H9 (cell line): Measurements from ENCODE around the gene KCNIP4. TPM values are rescaled to one million over a fixed set of nuclear protein-coding genes. Genes with fewer than 3 reads are reported as not detected.

Experiments
- DNase-seq: peaks from one replicate; pipeline ENCODE4 v3.0.0-alpha.2; 2017
- H2AFZ ChIP-seq: one replicate; pipeline ENCODE4 v1.6.1; 2013; ENCODE audit warnings: mild to moderate bottlenecking, low read length, control low read depth, moderate library complexity
- H2AK5ac ChIP-seq: 2 replicates; pipeline ENCODE4 v1.6.1; 2013; ENCODE audit warnings: low read length, control low read depth, mixed read lengths; ENCODE audit not compliant: insufficient read length
- H2BK120ac ChIP-seq: one replicate; pipeline ENCODE4 v1.6.1; 2013; ENCODE audit warnings: low read depth, mild to moderate bottlenecking, low read length, control low read depth, inconsistent platforms; ENCODE audit not compliant: poor library complexity, severe bottlenecking
- H2BK12ac ChIP-seq: 2 replicates; pipeline ENCODE4 v1.6.1; 2013; ENCODE audit warnings: low read length, control low read depth, mixed read lengths, low read depth; ENCODE audit not compliant: insufficient read length
- H2BK15ac ChIP-seq: 2 replicates; pipeline ENCODE4 v1.6.1; 2013; ENCODE audit warnings: low read depth, low read length, control low read depth
- H2BK20ac ChIP-seq: one replicate; pipeline ENCODE4 v1.6.1; 2013; ENCODE audit warnings: low read depth, mild to moderate bottlenecking, low read length, control low read depth, inconsistent platforms; ENCODE audit not compliant: poor library complexity, severe bottlenecking
- H2BK5ac ChIP-seq: 2 replicates; pipeline ENCODE4 v1.6.1; 2013; ENCODE audit warnings: low read length, control low read depth, mixed read lengths; ENCODE audit not compliant: insufficient read length
- H3K14ac ChIP-seq: 2 replicates; pipeline ENCODE4 v1.6.1; 2013; ENCODE audit warnings: low read length, control low read depth; ENCODE audit not compliant: insufficient read depth
- H3K18ac ChIP-seq: 2 replicates; pipeline ENCODE4 v1.6.1; 2013; ENCODE audit warnings: low read depth, mild to moderate bottlenecking, mixed read lengths, low read length, control low read depth; ENCODE audit not compliant: insufficient read length
- H3K23ac ChIP-seq: 2 replicates; pipeline ENCODE4 v1.6.1; 2013; ENCODE audit warnings: low read length, control low read depth, mixed read lengths, low read depth; ENCODE audit not compliant: insufficient read length
- H3K23me2 ChIP-seq: 2 replicates; pipeline ENCODE4 v1.6.1; 2013; ENCODE audit warnings: low read depth, mild to moderate bottlenecking, mixed read lengths, low read length, control low read depth; ENCODE audit not compliant: insufficient read length, poor library complexity, severe bottlenecking
- H3K27ac ChIP-seq: 2 replicates; pipeline ENCODE4 v1.5.1; 2013; ENCODE audit warnings: low read length, control low read depth, mixed read lengths, low read depth; ENCODE audit not compliant: insufficient read length
- H3K27me3 ChIP-seq: 2 replicates; pipeline ENCODE4 v1.6.1; 2013; ENCODE audit warnings: low read length, control low read depth, inconsistent platforms; ENCODE audit not compliant: insufficient read depth
- H3K4ac ChIP-seq: 2 replicates; pipeline ENCODE4 v1.6.1; 2013; ENCODE audit warnings: low read depth, mild to moderate bottlenecking, control low read depth, inconsistent platforms, low read length, moderate library complexity
- H3K4me1 ChIP-seq: 2 replicates; pipeline ENCODE4 v1.6.1; 2013; ENCODE audit warnings: low read length, control low read depth, inconsistent platforms; ENCODE audit not compliant: insufficient read depth
- H3K4me2 ChIP-seq: 2 replicates; pipeline ENCODE4 v1.6.1; 2013; ENCODE audit warnings: low read length, control low read depth, mixed read lengths; ENCODE audit not compliant: insufficient read length, insufficient read depth
- H3K56ac ChIP-seq: 2 replicates; pipeline ENCODE4 v1.6.1; 2013; ENCODE audit warnings: low read depth, mild to moderate bottlenecking, mixed read lengths, low read length, control low read depth; ENCODE audit not compliant: insufficient read length
- H3K79me1 ChIP-seq: 2 replicates; pipeline ENCODE4 v1.6.1; 2013; ENCODE audit warnings: low read depth, mild to moderate bottlenecking, moderate library complexity, low read length, control low read depth, inconsistent platforms; ENCODE audit not compliant: insufficient read depth, poor library complexity, severe bottlenecking
- H3K79me2 ChIP-seq: 2 replicates; pipeline ENCODE4 v1.6.1; 2013; ENCODE audit warnings: low read length, control low read depth, inconsistent platforms; ENCODE audit not compliant: insufficient read depth
- H3K9ac ChIP-seq: 2 replicates; pipeline ENCODE4 v1.6.1; 2013; ENCODE audit warnings: low read length, control low read depth, mixed read lengths; ENCODE audit not compliant: insufficient read length; ENCODE audit errors: extremely low read depth
- H3K9me3 ChIP-seq: one replicate; pipeline ENCODE4 v1.6.1; 2013; ENCODE audit warnings: low read depth, low read length, inconsistent platforms; ENCODE audit not compliant: control insufficient read depth
- H3T11ph ChIP-seq: one replicate; pipeline ENCODE4 v1.6.1; 2013; ENCODE audit warnings: mild to moderate bottlenecking, low read length, control low read depth, inconsistent platforms
- H4K20me1 ChIP-seq: one replicate; pipeline ENCODE4 v1.6.1; 2013; ENCODE audit not compliant: control insufficient read depth, insufficient read length, insufficient read depth
- H4K5ac ChIP-seq: 2 replicates; pipeline ENCODE4 v1.6.1; 2013; ENCODE audit warnings: low read depth, mild to moderate bottlenecking, mixed read lengths, low read length, control low read depth; ENCODE audit not compliant: insufficient read length
- H4K8ac ChIP-seq: replicated peaks from 2 replicates; pipeline ENCODE4 v1.6.1; 2013; ENCODE audit warnings: low read length, control low read depth, mixed read lengths, low read depth; ENCODE audit not compliant: insufficient read length
- H4K91ac ChIP-seq: 2 replicates; pipeline ENCODE4 v1.6.1; 2013; ENCODE audit warnings: low read depth, mild to moderate bottlenecking, moderate library complexity, mixed read lengths, low read length, control low read depth; ENCODE audit not compliant: insufficient read length
- H3K27ac Mint-ChIP-seq, 3 experiments: 2 replicates in 2 of 3; 3 replicates in 1 of 3; pipeline ENCODE4 v1.8.0; 2020 to 2021; ENCODE audit warnings: mixed read lengths in 3 of 3, mild to moderate bottlenecking in 1 of 3, moderate library complexity in 1 of 3
- H3K27me3 Mint-ChIP-seq: 2 replicates; pipeline ENCODE4 v1.8.0; 2021; ENCODE audit warnings: low read depth, mild to moderate bottlenecking, moderate library complexity, mixed read lengths
- H3K36me3 Mint-ChIP-seq, 3 experiments: 2 replicates in 2 of 3; 3 replicates in 1 of 3; pipeline ENCODE4 v1.8.0; 2020 to 2021; ENCODE audit warnings: low read depth in 3 of 3, mixed read lengths in 3 of 3; ENCODE audit not compliant: insufficient read depth in 1 of 3
- H3K4me1 Mint-ChIP-seq, 2 experiments: 2 replicates each; pipeline ENCODE4 v1.8.0; 2020; ENCODE audit warnings: mixed read lengths in 2 of 2
- H3K4me3 Mint-ChIP-seq, 2 experiments: 2 replicates in 1 of 2; 3 replicates in 1 of 2; pipeline ENCODE4 v1.8.0; 2020 to 2021; ENCODE audit warnings: mild to moderate bottlenecking in 2 of 2, mixed read lengths in 2 of 2, moderate library complexity in 1 of 2
- H3K9me3 Mint-ChIP-seq, 2 experiments: 2 replicates in 1 of 2; 3 replicates in 1 of 2; pipeline ENCODE4 v1.8.0; 2020; ENCODE audit warnings: mild to moderate bottlenecking in 2 of 2, mixed read lengths in 2 of 2, moderate library complexity in 1 of 2
- WGBS: extraction: QIAGEN DNeasy Blood & Tissue Kit; methylation state at CpG from one replicate; pipeline ENCODE4 v1.1.7; 2013; ENCODE audit warnings: missing lambda C conversion rate, low lambda C conversion rate, mixed read lengths; ENCODE audit not compliant: insufficient read length; ENCODE audit errors: extremely low coverage; 5-methylcytosine and 5-hydroxymethylcytosine counted together
- total RNA-seq: library from RNA; stranded (reverse); gene quantifications from 2 replicates; pipeline ENCODE4 v1.2.1, GENCODE V29; 2021
- TF ChIP-seq, protein P1 (sequence below): fragments of 200-600 bp; sonication (generic); conservative IDR thresholded peaks from 3 replicates; pipeline ENCODE4 v1.8.0; 2021; ENCODE audit warnings: antibody characterized with exemption, mild to moderate bottlenecking

KCNIP4 gene
- total RNA-seq, 1 experiment from 2014 or later, result not detected

DNA sequence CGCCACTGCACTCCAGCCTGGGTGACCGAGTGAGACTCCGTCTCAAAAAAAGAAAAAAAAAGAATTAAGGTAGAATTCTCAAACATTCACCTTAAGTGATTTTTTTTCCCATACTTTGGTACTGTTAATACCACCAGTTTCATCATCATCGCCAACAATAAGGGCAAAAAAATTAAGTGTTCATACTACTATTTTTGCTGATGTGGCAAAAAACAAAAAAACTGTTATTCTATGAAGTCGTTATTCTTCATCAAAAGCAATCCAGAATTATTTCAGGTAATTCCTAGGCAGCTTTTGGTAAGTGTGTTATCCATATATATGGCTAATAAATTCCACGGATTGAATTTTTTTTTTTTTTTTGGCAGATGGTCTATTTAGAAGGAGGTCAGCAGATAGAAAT is 85.7 kb downstream of the KCNIP4 start:
- Histone ChIP-seq H3K23me2 (no peaks in the 10 kb centered on the region), H3K79me2 (no peaks in the 10 kb centered on the region), H3K56ac (no peak overlapping the region), H2AFZ (no peak overlapping the region), H2BK20ac (no peak overlapping the region), H2AK5ac (no peak overlapping the region), H3K79me1 (no peaks in the 10 kb centered on the region), H3K9ac (no peak overlapping the region), H2BK15ac (no peak overlapping the region), H4K8ac (no peak overlapping the region), H3K27ac (no peak overlapping the region), H3K9me3 (no peaks in the 10 kb centered on the region), H2BK12ac (no peak overlapping the region), H3K4me2 (no peak overlapping the region), H4K5ac (no peak overlapping the region), H3T11ph (no peak overlapping the region), H3K4ac (no peak overlapping the region), H2BK120ac (no peak overlapping the region), H3K27me3 (no peaks in the 10 kb centered on the region), H4K91ac (no peak overlapping the region), H3K14ac (no peak overlapping the region), H3K23ac (no peak overlapping the region), H3K4me1 (no peaks in the 10 kb centered on the region), H4K20me1 (no peaks in the 10 kb centered on the region), H3K18ac (no peak overlapping the region), H2BK5ac (no peak overlapping the region)
- Mint-ChIP-seq H3K36me3 (peaks cover 0 to 3% (median 2%) of the 10 kb centered on the region in 3 experiments; a peak in 5 of 7 replicates), H3K27me3 (no peaks in the 10 kb centered on the region), H3K4me1 (peaks cover 3 to 5% of the 10 kb centered on the region in 2 experiments; a peak in 1 of 4 replicates), H3K9me3 (peaks cover 2 to 5% of the 10 kb centered on the region in 2 experiments; a peak in 3 of 5 replicates), H3K4me3 (no peak overlapping the region), H3K27ac (no peak overlapping the region)
- TF ChIP-seq, protein P1, sequence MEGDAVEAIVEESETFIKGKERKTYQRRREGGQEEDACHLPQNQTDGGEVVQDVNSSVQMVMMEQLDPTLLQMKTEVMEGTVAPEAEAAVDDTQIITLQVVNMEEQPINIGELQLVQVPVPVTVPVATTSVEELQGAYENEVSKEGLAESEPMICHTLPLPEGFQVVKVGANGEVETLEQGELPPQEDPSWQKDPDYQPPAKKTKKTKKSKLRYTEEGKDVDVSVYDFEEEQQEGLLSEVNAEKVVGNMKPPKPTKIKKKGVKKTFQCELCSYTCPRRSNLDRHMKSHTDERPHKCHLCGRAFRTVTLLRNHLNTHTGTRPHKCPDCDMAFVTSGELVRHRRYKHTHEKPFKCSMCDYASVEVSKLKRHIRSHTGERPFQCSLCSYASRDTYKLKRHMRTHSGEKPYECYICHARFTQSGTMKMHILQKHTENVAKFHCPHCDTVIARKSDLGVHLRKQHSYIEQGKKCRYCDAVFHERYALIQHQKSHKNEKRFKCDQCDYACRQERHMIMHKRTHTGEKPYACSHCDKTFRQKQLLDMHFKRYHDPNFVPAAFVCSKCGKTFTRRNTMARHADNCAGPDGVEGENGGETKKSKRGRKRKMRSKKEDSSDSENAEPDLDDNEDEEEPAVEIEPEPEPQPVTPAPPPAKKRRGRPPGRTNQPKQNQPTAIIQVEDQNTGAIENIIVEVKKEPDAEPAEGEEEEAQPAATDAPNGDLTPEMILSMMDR, result no peak
- no CpG with 5 or more reads among the region's 6 CpGs for WGBS
- no peak for DNase-seq
